GM10847 (cell line): ENCODE measurements around the gene GMDS.

ENCODE experiments used
- POLR2A ChIP-seq: IDR thresholded peaks from 2 replicates; pipeline ENCODE4 v1.6.1; 2011; ENCODE audit not compliant: insufficient read length; ENCODE audit errors: extremely low read depth

Gene GMDS

GRCh38 chr6:1575210-1576041 is 670.0 kb downstream of the GMDS start:
- TF ChIP-seq POLR2A: no peak

- TF ChIP-seq POLR2A: no peak
These were observed 670.6 kb downstream of the GMDS start for GRCh38 chr6:1574890-1575209.

- no peak for TF ChIP-seq POLR2A
These were observed 671.2 kb downstream of the GMDS start for GRCh38 chr6:1574083-1574761.
